ENCODE data around the gene RSRC1. TPM values are rescaled to one million over a fixed set of nuclear protein-coding genes. Genes with fewer than 3 reads are reported as not detected.

The RSRC1 gene
- total RNA-seq, 1 donor from 2014 or later = 28.5 TPM

DNA sequence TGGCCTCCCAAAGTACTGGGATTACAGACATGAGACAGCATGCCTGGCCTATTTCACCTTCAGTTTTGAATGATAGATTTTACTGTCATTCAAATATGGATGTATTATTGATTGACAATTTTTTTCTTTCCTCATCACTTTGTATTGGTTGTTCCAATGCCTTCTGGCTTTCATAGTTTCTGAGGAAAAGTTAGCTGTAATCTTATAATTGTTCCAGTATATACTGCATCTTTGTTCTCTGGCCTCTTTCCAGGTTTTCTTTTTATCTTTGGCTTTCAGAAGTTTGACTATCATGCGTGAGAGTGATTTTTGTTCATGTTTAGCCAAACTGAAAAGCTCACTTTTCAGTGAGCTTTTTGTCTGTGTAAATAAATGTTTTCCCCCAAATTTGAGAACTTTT is 157.1 kb downstream of the RSRC1 start:
- no peak overlapping the region for H3K4me3 ChIP-seq (ENCODE audit: insufficient read depth, low read depth, low read length)
- Mint-ChIP-seq H3K9me3 (ENCODE audit: unreplicated experiment) (peaks cover 15% of the 10 kb centered on the region), H3K27me3 (ENCODE audit: low read depth, unreplicated experiment) (no peaks in the 10 kb centered on the region), H3K27ac (ENCODE audit: unreplicated experiment) (no peak overlapping the region), H3K4me3 (ENCODE audit: unreplicated experiment) (no peak overlapping the region), H3K36me3 (ENCODE audit: low read depth, unreplicated experiment) (peaks cover 4% of the 10 kb centered on the region), H3K4me1 (ENCODE audit: low read depth, unreplicated experiment) (no peaks in the 10 kb centered on the region)
- no peaks in the 10 kb centered on the region for H3K4me1 ChIP-seq (ENCODE audit: insufficient read depth, low read length)
- peaks cover 6% of the 10 kb centered on the region for H3K9me3 ChIP-seq (ENCODE audit: insufficient read depth, low read depth, low read length)
- FAIRE-seq (no peak), DNase-seq (ENCODE audit: low read depth) (no peak)
- no peak overlapping the region for H3K4me2 ChIP-seq (ENCODE audit: low read length)
- H3K27ac ChIP-seq (ENCODE audit: low read depth, low read length) = no peak overlapping the region
- H3K79me2 ChIP-seq (ENCODE audit: insufficient read depth, low read length) = no peaks in the 10 kb centered on the region
- no peaks in the 10 kb centered on the region for H4K20me1 ChIP-seq (ENCODE audit: insufficient read depth, low read length)
- no peak overlapping the region for H2AFZ ChIP-seq (ENCODE audit: low read depth, low read length)
- H3K36me3 ChIP-seq (ENCODE audit: insufficient read depth, low read length) = no peaks in the 10 kb centered on the region
- no peak for TF ChIP-seq EZH2 (IDR thresholded peaks at IDR 0.05; ENCODE audit: insufficient read depth, low read length)
- TF ChIP-seq, protein P1, sequence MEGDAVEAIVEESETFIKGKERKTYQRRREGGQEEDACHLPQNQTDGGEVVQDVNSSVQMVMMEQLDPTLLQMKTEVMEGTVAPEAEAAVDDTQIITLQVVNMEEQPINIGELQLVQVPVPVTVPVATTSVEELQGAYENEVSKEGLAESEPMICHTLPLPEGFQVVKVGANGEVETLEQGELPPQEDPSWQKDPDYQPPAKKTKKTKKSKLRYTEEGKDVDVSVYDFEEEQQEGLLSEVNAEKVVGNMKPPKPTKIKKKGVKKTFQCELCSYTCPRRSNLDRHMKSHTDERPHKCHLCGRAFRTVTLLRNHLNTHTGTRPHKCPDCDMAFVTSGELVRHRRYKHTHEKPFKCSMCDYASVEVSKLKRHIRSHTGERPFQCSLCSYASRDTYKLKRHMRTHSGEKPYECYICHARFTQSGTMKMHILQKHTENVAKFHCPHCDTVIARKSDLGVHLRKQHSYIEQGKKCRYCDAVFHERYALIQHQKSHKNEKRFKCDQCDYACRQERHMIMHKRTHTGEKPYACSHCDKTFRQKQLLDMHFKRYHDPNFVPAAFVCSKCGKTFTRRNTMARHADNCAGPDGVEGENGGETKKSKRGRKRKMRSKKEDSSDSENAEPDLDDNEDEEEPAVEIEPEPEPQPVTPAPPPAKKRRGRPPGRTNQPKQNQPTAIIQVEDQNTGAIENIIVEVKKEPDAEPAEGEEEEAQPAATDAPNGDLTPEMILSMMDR (IDR thresholded peaks at IDR 0.05; ENCODE audit: insufficient read depth, low read depth, low read length) = no peak
- no peak overlapping the region for H3K9ac ChIP-seq (ENCODE audit: low read length)
- no peaks in the 10 kb centered on the region for H3K27me3 ChIP-seq (ENCODE audit: insufficient read depth, low read length)

DNA sequence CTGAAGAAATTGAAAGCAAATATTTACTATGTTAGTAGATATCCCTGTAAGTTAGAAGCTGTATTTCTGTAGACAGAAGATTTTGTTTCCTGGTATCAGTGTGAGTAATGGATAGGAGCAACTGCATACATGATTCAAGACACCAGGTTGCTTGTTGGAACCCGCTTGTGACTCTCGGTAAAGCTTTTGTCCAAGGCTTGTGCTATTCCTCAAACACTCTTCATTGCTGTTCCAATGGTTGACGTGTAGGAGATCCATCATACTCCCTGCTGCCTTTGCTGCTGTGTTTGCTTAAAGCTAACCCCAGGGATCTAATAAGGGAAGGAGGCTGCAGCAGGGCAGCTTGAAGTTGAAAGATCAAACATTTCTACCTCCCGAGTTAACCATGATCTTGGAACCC is 160.1 kb downstream of the RSRC1 start:
- Histone ChIP-seq H3K4me2 (ENCODE audit: low read length) (no peak overlapping the region), H3K9ac (ENCODE audit: low read length) (no peak overlapping the region), H3K79me2 (ENCODE audit: insufficient read depth, low read length) (no peaks in the 10 kb centered on the region), H2AFZ (ENCODE audit: low read depth, low read length) (no peak overlapping the region), H4K20me1 (ENCODE audit: insufficient read depth, low read length) (no peaks in the 10 kb centered on the region), H3K4me1 (ENCODE audit: insufficient read depth, low read length) (no peaks in the 10 kb centered on the region), H3K4me3 (ENCODE audit: insufficient read depth, low read depth, low read length) (no peak overlapping the region), H3K27ac (ENCODE audit: low read depth, low read length) (no peak overlapping the region), H3K9me3 (ENCODE audit: insufficient read depth, low read depth, low read length) (peaks cover 6% of the 10 kb centered on the region), H3K27me3 (ENCODE audit: insufficient read depth, low read length) (no peaks in the 10 kb centered on the region), H3K36me3 (ENCODE audit: insufficient read depth, low read length) (no peaks in the 10 kb centered on the region)
- no peaks in the 10 kb centered on the region for H3K4me1 Mint-ChIP-seq (ENCODE audit: low read depth, unreplicated experiment)
- H3K27me3 Mint-ChIP-seq (ENCODE audit: low read depth, unreplicated experiment) = no peaks in the 10 kb centered on the region
- H3K36me3 Mint-ChIP-seq (ENCODE audit: low read depth, unreplicated experiment) = peaks cover 4% of the 10 kb centered on the region
- FAIRE-seq = no peak
- H3K9me3 Mint-ChIP-seq (ENCODE audit: unreplicated experiment) = peaks cover 15% of the 10 kb centered on the region
- H3K4me3 Mint-ChIP-seq (ENCODE audit: unreplicated experiment) = no peak overlapping the region
- H3K27ac Mint-ChIP-seq (ENCODE audit: unreplicated experiment) = no peak overlapping the region
- TF ChIP-seq, protein P1 (IDR thresholded peaks at IDR 0.05; ENCODE audit: insufficient read depth, low read depth, low read length) = no peak
- TF ChIP-seq EZH2 (IDR thresholded peaks at IDR 0.05; ENCODE audit: insufficient read depth, low read length) = no peak
- DNase-seq (ENCODE audit: low read depth) = no peak

DNA sequence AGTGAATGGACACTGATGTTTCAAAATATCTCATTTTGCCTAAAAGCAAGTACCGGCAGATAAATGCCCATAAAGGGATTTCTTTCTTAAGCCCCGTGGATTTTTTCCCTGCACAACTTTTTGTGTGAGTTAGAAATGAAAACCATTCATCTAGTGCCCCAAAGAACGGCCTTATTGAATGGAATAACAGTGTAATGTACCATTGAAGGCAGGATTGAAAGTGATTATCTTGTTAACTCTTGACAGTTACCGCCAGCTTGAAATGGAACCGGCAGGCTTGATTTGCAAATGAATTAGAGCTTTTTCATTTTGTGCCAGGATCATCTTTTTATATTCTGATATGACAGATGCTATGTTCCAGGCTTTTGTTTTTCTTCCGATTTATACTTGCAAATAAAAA is 162.2 kb downstream of the RSRC1 start:
- H3K27ac ChIP-seq (ENCODE audit: low read depth, low read length) = no peak overlapping the region
- FAIRE-seq (no peak), DNase-seq (ENCODE audit: low read depth) (no peak)
- H3K27me3 ChIP-seq (ENCODE audit: insufficient read depth, low read length) = no peaks in the 10 kb centered on the region
- no peaks in the 10 kb centered on the region for H4K20me1 ChIP-seq (ENCODE audit: insufficient read depth, low read length)
- no peaks in the 10 kb centered on the region for H3K4me1 Mint-ChIP-seq (ENCODE audit: low read depth, unreplicated experiment)
- H3K36me3 ChIP-seq (ENCODE audit: insufficient read depth, low read length) = no peaks in the 10 kb centered on the region
- H3K4me3 Mint-ChIP-seq (ENCODE audit: unreplicated experiment) = no peak overlapping the region
- H2AFZ ChIP-seq (ENCODE audit: low read depth, low read length) = no peak overlapping the region
- H3K9me3 ChIP-seq (ENCODE audit: insufficient read depth, low read depth, low read length) = peaks cover 2% of the 10 kb centered on the region
- H3K4me2 ChIP-seq (ENCODE audit: low read length) = no peak overlapping the region
- peaks cover 4% of the 10 kb centered on the region for H3K36me3 Mint-ChIP-seq (ENCODE audit: low read depth, unreplicated experiment)
- no peaks in the 10 kb centered on the region for H3K79me2 ChIP-seq (ENCODE audit: insufficient read depth, low read length)
- H3K27ac Mint-ChIP-seq (ENCODE audit: unreplicated experiment) = no peak overlapping the region
- no peak overlapping the region for H3K4me3 ChIP-seq (ENCODE audit: insufficient read depth, low read depth, low read length)
- H3K9me3 Mint-ChIP-seq (ENCODE audit: unreplicated experiment) = peaks cover 8% of the 10 kb centered on the region
- TF ChIP-seq, protein P1 (IDR thresholded peaks at IDR 0.05; ENCODE audit: insufficient read depth, low read depth, low read length) = no peak
- no peak for TF ChIP-seq EZH2 (IDR thresholded peaks at IDR 0.05; ENCODE audit: insufficient read depth, low read length)
- no peak overlapping the region for H3K9ac ChIP-seq (ENCODE audit: low read length)
- H3K4me1 ChIP-seq (ENCODE audit: insufficient read depth, low read length) = no peaks in the 10 kb centered on the region
- H3K27me3 Mint-ChIP-seq (ENCODE audit: low read depth, unreplicated experiment) = no peaks in the 10 kb centered on the region

Measured in astrocyte (in vitro differentiated cells and primary cell).